ENCODE data around the gene SCUBE1.

The SCUBE1 gene

DNA sequence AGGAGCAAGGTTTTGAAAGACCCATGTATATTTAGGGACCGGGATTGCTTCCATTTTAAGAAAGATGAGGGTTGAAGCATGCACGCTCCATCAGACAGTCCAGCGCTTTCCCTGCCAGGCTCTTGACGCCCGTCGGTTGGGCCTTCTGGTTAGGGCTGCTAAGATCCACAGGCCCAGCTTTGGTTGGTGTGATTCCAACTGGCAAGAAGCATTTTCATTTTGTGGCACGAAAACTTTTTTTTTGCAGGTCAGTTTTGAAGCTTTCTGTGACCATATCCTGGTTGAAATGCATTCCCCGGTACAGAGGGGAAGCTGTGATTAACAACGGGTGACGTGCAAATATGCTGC lies 34.4 kb upstream of the SCUBE1 start:
- Histone ChIP-seq H3K9ac (ENCODE audit: low read length) (no peak overlapping the region), H3K27ac (ENCODE audit: low read depth, low read length, poor library complexity, severe bottlenecking) (no peak overlapping the region), H3K27me3 (ENCODE audit: insufficient read depth, low read length) (no peaks in the 10 kb centered on the region; the same call in 1 of the 2 replicates), H3K36me3 (ENCODE audit: insufficient read depth, low read length) (no peaks in the 10 kb centered on the region), H3F3A (ENCODE audit: insufficient read depth, low read length) (no peaks in the 10 kb centered on the region), H3K9me2 (ENCODE audit: low read depth, low read length) (no peaks in the 10 kb centered on the region), H3K4me3 (ENCODE audit: low read depth, low read length, poor library complexity, severe bottlenecking) (no peak overlapping the region), H2AFZ (ENCODE audit: low read length) (no peak overlapping the region), H3K4me1 (ENCODE audit: insufficient read depth, low read length, severe bottlenecking) (no peaks in the 10 kb centered on the region), H3K9me3 (ENCODE audit: low read length) (no peaks in the 10 kb centered on the region), H4K20me1 (ENCODE audit: insufficient read depth, low read length) (no peaks in the 10 kb centered on the region), H3K79me2 (ENCODE audit: insufficient read depth, low read length) (no peaks in the 10 kb centered on the region), H3K4me2 (ENCODE audit: low read length) (no peak overlapping the region)
- no peak for TF ChIP-seq EZH2 (IDR thresholded peaks at IDR 0.05; ENCODE audit: borderline replicate concordance, low read length)
- TF ChIP-seq, protein P1, sequence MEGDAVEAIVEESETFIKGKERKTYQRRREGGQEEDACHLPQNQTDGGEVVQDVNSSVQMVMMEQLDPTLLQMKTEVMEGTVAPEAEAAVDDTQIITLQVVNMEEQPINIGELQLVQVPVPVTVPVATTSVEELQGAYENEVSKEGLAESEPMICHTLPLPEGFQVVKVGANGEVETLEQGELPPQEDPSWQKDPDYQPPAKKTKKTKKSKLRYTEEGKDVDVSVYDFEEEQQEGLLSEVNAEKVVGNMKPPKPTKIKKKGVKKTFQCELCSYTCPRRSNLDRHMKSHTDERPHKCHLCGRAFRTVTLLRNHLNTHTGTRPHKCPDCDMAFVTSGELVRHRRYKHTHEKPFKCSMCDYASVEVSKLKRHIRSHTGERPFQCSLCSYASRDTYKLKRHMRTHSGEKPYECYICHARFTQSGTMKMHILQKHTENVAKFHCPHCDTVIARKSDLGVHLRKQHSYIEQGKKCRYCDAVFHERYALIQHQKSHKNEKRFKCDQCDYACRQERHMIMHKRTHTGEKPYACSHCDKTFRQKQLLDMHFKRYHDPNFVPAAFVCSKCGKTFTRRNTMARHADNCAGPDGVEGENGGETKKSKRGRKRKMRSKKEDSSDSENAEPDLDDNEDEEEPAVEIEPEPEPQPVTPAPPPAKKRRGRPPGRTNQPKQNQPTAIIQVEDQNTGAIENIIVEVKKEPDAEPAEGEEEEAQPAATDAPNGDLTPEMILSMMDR (IDR thresholded peaks at IDR 0.05; ENCODE audit: low read length): no peak

DNA sequence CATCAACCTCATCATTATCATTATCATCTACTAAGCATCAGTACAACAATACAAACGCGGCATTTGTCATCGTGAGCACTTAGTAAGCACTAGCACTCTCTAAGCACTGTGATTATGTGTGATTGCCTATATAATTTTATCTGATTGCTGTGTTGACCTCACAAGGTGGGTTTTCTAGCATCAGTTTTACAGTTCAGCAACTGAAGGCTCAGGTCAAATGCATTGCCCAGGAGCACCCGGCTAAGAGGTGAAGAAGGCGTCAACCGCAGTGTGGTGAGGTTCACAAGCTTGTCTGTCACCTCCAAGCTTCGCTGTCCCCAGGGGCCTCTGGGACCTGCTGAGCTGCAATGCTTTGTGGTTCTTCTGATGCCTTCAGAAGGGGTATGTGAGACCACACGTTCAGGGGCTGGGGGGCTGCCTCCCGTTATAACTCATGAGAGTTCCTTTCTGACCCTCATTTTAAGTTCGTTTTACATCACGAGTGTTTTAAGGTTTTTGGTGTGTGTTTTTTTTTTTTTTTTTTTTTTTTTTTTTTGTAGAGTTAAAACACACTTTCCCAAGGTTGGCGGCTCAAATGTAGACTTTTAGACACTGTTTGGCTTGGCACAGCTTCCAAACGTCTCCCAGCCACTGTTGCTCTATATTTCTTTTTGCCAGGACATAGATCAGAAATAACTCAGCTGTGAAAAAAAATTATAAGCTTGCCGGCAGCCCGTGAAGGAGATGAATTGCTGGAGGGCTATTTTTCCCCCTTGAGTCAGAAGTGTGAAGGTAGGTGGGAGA lies 33.8 kb upstream of the SCUBE1 start:
- no peak overlapping the region for H3K9ac ChIP-seq (ENCODE audit: low read length)
- no peaks in the 10 kb centered on the region for H3K4me1 ChIP-seq (ENCODE audit: insufficient read depth, low read length, severe bottlenecking)
- H3K79me2 ChIP-seq (ENCODE audit: insufficient read depth, low read length): no peaks in the 10 kb centered on the region
- H3K27me3 ChIP-seq (ENCODE audit: insufficient read depth, low read length): no peaks in the 10 kb centered on the region; the same call in 1 of the 2 replicates
- H2AFZ ChIP-seq (ENCODE audit: low read length): no peak overlapping the region
- no peak for TF ChIP-seq EZH2 (IDR thresholded peaks at IDR 0.05; ENCODE audit: borderline replicate concordance, low read length)
- TF ChIP-seq, protein P1 (IDR thresholded peaks at IDR 0.05; ENCODE audit: low read length): no peak
- H3K9me2 ChIP-seq (ENCODE audit: low read depth, low read length): no peaks in the 10 kb centered on the region
- no peaks in the 10 kb centered on the region for H3K36me3 ChIP-seq (ENCODE audit: insufficient read depth, low read length)
- no peaks in the 10 kb centered on the region for H4K20me1 ChIP-seq (ENCODE audit: insufficient read depth, low read length)
- H3K27ac ChIP-seq (ENCODE audit: low read depth, low read length, poor library complexity, severe bottlenecking): no peak overlapping the region
- H3K4me2 ChIP-seq (ENCODE audit: low read length): no peak overlapping the region
- no peak overlapping the region for H3K4me3 ChIP-seq (ENCODE audit: low read depth, low read length, poor library complexity, severe bottlenecking)
- no peaks in the 10 kb centered on the region for H3K9me3 ChIP-seq (ENCODE audit: low read length)
- H3F3A ChIP-seq (ENCODE audit: insufficient read depth, low read length): no peaks in the 10 kb centered on the region

DNA sequence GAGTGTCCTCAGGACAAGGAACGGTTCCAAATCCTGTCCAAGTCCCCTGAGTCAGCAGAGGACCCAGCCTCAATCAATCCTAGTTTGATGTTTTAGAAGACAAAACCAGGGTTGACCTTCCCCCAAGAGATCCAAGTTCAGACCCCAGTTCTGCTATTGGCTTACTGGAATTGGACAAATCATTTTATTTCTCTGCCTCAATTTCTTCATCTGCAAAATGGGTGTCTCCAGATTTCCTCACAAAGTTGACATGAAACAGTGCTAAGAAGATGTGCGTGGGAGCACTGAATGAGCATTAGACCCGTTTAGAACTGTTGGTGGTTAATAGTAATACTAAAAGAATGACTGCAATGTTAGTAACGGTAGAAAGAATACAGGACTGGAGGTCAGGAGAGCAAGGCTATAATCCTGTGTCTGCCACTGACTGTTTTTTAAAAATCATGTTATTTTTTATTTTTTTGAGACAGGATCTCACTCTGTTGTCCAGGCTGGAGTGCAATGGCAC lies 32.8 kb upstream of the SCUBE1 start:
- Histone ChIP-seq H3K9me2 (ENCODE audit: low read depth, low read length) (no peaks in the 10 kb centered on the region), H4K20me1 (ENCODE audit: insufficient read depth, low read length) (no peaks in the 10 kb centered on the region), H3K4me3 (ENCODE audit: low read depth, low read length, poor library complexity, severe bottlenecking) (no peak overlapping the region), H3K9ac (ENCODE audit: low read length) (no peak overlapping the region), H3K4me2 (ENCODE audit: low read length) (no peak overlapping the region), H3F3A (ENCODE audit: insufficient read depth, low read length) (no peaks in the 10 kb centered on the region), H2AFZ (ENCODE audit: low read length) (no peak overlapping the region), H3K4me1 (ENCODE audit: insufficient read depth, low read length, severe bottlenecking) (no peaks in the 10 kb centered on the region), H3K27ac (ENCODE audit: low read depth, low read length, poor library complexity, severe bottlenecking) (no peak overlapping the region), H3K27me3 (ENCODE audit: insufficient read depth, low read length) (no peaks in the 10 kb centered on the region; the same call in 1 of the 2 replicates), H3K9me3 (ENCODE audit: low read length) (no peaks in the 10 kb centered on the region), H3K79me2 (ENCODE audit: insufficient read depth, low read length) (no peaks in the 10 kb centered on the region), H3K36me3 (ENCODE audit: insufficient read depth, low read length) (no peaks in the 10 kb centered on the region)
- TF ChIP-seq EZH2 (IDR thresholded peaks at IDR 0.05; ENCODE audit: borderline replicate concordance, low read length): no peak
- TF ChIP-seq, protein P1 (IDR thresholded peaks at IDR 0.05; ENCODE audit: low read length): no peak

Data from OCI-LY1 (cell line).